Activated CD4-positive, alpha-beta memory T cell treated with anti-CD3 and anti-CD28 coated beads for 36 hours (primary cell): Measurements from ENCODE around the gene HTR1B. TPM values are rescaled to one million over a fixed set of nuclear protein-coding genes. Genes with fewer than 3 reads are reported as not detected.

Source experiments
- total RNA-seq, 2 experiments: library from RNA; stranded (reverse); gene quantifications; one replicate each; pipeline ENCODE4 v1.2.3, GENCODE V29; 2021

The HTR1B gene
- total RNA-seq, 2 experiments from 2014 or later: not detected

Other genes with a start within 250 kb of the HTR1B start
- not detected for gene MEI4, start 189.5 kb upstream of the HTR1B start, total RNA-seq